BJ (cell line): Measurements from ENCODE around the gene MID1. TPM values are rescaled to one million over a fixed set of nuclear protein-coding genes. Genes with fewer than 3 reads are reported as not detected.

Source experiments
- CTCF ChIA-PET: fragments of 350-600 bp; formaldehyde crosslinking; extraction: SDS; loops from one replicate; lab custom pipeline; 2021; ENCODE audit warnings: antibody characterized with exemption, inconsistent platforms; lab: Yijun Ruan, JAX
- POLR2A ChIA-PET: fragments of 300-600 bp; sonication (Branson Sonifier 250); formaldehyde crosslinking; extraction: SDS; loops from one replicate; lab custom pipeline; 2021; ENCODE audit warnings: antibody characterized with exemption; lab: Charles Lee
- DNase-seq: peaks from one replicate; pipeline ENCODE4 v3.0.0-alpha.2; 2011; ENCODE audit warnings: low read depth
- H3K27me3 ChIP-seq: 2 replicates; pipeline ENCODE4 v1.6.0; 2011; ENCODE audit warnings: low read length; ENCODE audit not compliant: control insufficient read depth, insufficient read depth
- H3K36me3 ChIP-seq: 2 replicates; pipeline ENCODE4 v1.5.1; 2011; ENCODE audit warnings: low read length; ENCODE audit not compliant: control insufficient read depth, insufficient read depth
- H3K4me3 ChIP-seq: 2 replicates; pipeline ENCODE4 v1.5.1; 2011; ENCODE audit warnings: low read depth, mild to moderate bottlenecking, control low read depth, low read length
- CTCF ChIP-seq: IDR thresholded peaks from 2 replicates; pipeline ENCODE4 v1.5.1; 2011; ENCODE audit warnings: low read depth, mild to moderate bottlenecking, control low read depth, inconsistent platforms, low read length, moderate library complexity; ENCODE audit not compliant: insufficient read depth
- polyA plus RNA-seq: library from polyadenylated mRNA; depleted of rRNA; stranded (reverse); fragments of >200 nt; gene quantifications from 2 replicates; pipeline ENCODE4 v1.2.3, GENCODE V29; 2011

The MID1 gene
- polyA plus RNA-seq, 1 experiment = 42.6 TPM

GRCh38 chrX:10618961-10619360 is 1.4 kb downstream of the MID1 start:
- POLR2A ChIA-PET = no interaction called here

GRCh38 chrX:10617999-10618351 is 2.4 kb downstream of the MID1 start:
- no peak for DNase-seq
- TF ChIP-seq CTCF = no peak
- Histone ChIP-seq H3K27me3 (no peaks in the 10 kb centered on the region), H3K36me3 (no peaks in the 10 kb centered on the region), H3K4me3 (peak overlapping the region; percentile 75)
- ChIA-PET CTCF (interaction anchor here (3.2 kb wide), 1 partner anchor 428 kb away, joined by 14 read pairs; no protein-coding TSS in a partner anchor), POLR2A (no interaction called here)

More at GRCh38 chrX:10618961-10619360, 1.4 kb downstream of the MID1 start:
- no peak for DNase-seq
- H3K4me3 ChIP-seq = peak overlapping the region; percentile 75
- H3K27me3 ChIP-seq = no peaks in the 10 kb centered on the region
- no peak for TF ChIP-seq CTCF
- CTCF ChIA-PET = interaction anchor here (1.1 to 3.2 kb wide), 4 partner anchors 10 to 429 kb away, joined by 3 to 14 read pairs (median 3); no protein-coding TSS in a partner anchor
- no peaks in the 10 kb centered on the region for H3K36me3 ChIP-seq

GRCh38 chrX:10617186-10617998 is 3.0 kb downstream of the MID1 start:
- H3K36me3 ChIP-seq = no peaks in the 10 kb centered on the region
- no peaks in the 10 kb centered on the region for H3K27me3 ChIP-seq
- no peak for DNase-seq
- CTCF ChIA-PET = interaction anchor here (0.8 to 2.7 kb wide), 3 partner anchors 16 to 427 kb away, joined by 3 to 12 read pairs (median 3); no protein-coding TSS in a partner anchor
- POLR2A ChIA-PET = no interaction called here
- peak overlapping the region; percentile 75 for H3K4me3 ChIP-seq
- TF ChIP-seq CTCF = no peak

- POLR2A ChIA-PET = interaction anchor here (0.6 kb wide), 1 partner anchor 521 kb away, joined by 3 read pairs; no protein-coding TSS in a partner anchor
- H3K4me3 ChIP-seq = peak overlapping the region; percentile 9
- CTCF ChIA-PET = interaction anchor here (0.7 to 2.7 kb wide), 5 partner anchors 17 to 426 kb away, joined by 3 to 12 read pairs (median 3); no protein-coding TSS in a partner anchor
- H3K36me3 ChIP-seq = no peaks in the 10 kb centered on the region
- TF ChIP-seq CTCF = peak; percentile 64
- no peaks in the 10 kb centered on the region for H3K27me3 ChIP-seq
- peak; percentile 37 for DNase-seq
These were observed 4.2 kb downstream of the MID1 start for GRCh38 chrX:10615931-10616774.

GRCh38 chrX:10612215-10612614 is 8.2 kb downstream of the MID1 start:
- Histone ChIP-seq H3K4me3 (no peak overlapping the region), H3K36me3 (no peaks in the 10 kb centered on the region), H3K27me3 (no peaks in the 10 kb centered on the region)
- POLR2A ChIA-PET = no interaction called here
- DNase-seq = peak; percentile 31
- TF ChIP-seq CTCF = no peak
- CTCF ChIA-PET = no interaction called here
